Heart right ventricle (tissue), 16 donors: Measurements from ENCODE around the gene GBX1. TPM values are rescaled to one million over a fixed set of nuclear protein-coding genes. Genes with fewer than 3 reads are reported as not detected.

Experiments used
- ATAC-seq, 8 donors: fragments of 200-7000 bp; cut with Tn5 transposase; one replicate each; pipeline ENCODE4 v1.9.1; 2020; ENCODE audit warnings: mild to moderate bottlenecking in 8 of 8, moderate library complexity in 8 of 8, moderate number of reproducible peaks in 1 of 8
- DNase-seq, 2 donors: peaks; one replicate each; pipeline ENCODE4 v3.0.0-alpha.2; 2020
- H3K27ac ChIP-seq, 10 donors: fragments of 200-600 bp; sonication (generic) in 2 of 10; one replicate each; pipeline versions ENCODE4 v1.5.0 to v1.8.0; 2020 to 2022; ENCODE audit warnings: mild to moderate bottlenecking in 3 of 10
- H3K27me3 ChIP-seq, 7 donors: fragments of 200-600 bp; one replicate each; pipeline ENCODE4 v1.8.0; 2021 to 2022; ENCODE audit warnings: mild to moderate bottlenecking in 2 of 7
- H3K36me3 ChIP-seq, 9 donors: fragments of 200-600 bp; sonication (generic) in 1 of 9; one replicate each; pipeline versions ENCODE4 v1.5.0 to v1.8.0; 2020 to 2022; ENCODE audit warnings: mild to moderate bottlenecking in 2 of 9
- H3K4me1 ChIP-seq, 9 donors: fragments of 200-600 bp; sonication (generic) in 1 of 9; one replicate each; pipeline versions ENCODE4 v1.5.0 to v1.8.0; 2020 to 2022; ENCODE audit warnings: mild to moderate bottlenecking in 4 of 9
- H3K4me3 ChIP-seq, 10 donors: fragments of 200-600 bp; sonication (generic) in 2 of 10; one replicate each; pipeline versions ENCODE4 v1.5.0 to v1.8.0; 2020 to 2022; ENCODE audit warnings: mild to moderate bottlenecking in 7 of 10, moderate library complexity in 2 of 10
- H3K9me3 ChIP-seq, 11 donors: fragments of 200-600 bp in 10 of 11; sonication (generic) in 2 of 11; one replicate each; pipeline versions ENCODE4 v1.5.0 to v1.8.0; 2013 to 2022; ENCODE audit warnings: mild to moderate bottlenecking in 2 of 11, control low read depth in 1 of 11, moderate library complexity in 1 of 11
- WGBS, 2 donors: extraction: QIAGEN DNeasy Blood & Tissue Kit; methylation state at CpG; one replicate each; pipeline ENCODE4 v1.1.7; 2013; ENCODE audit warnings: inconsistent platforms in 1 of 2; 5-methylcytosine and 5-hydroxymethylcytosine counted together
- intact Hi-C, 10 donors: fragments of 100-400 bp; cut with DNase I; formaldehyde crosslinking; loops; one replicate each; pipeline versions ENCODE4 v1.11.1 to v1.14.2; 2022
- polyA plus RNA-seq, 2 donors: library from polyadenylated mRNA; stranded (reverse); fragments of 200-250 nt; gene quantifications; one replicate each; pipeline ENCODE4 v1.2.3, GENCODE V29; 2013
- total RNA-seq, 10 donors: library from RNA; stranded (reverse); fragmentation: NEBNext Ultra II Directional in 3 of 10; extraction: Animal tissue kit (Norgen Biotek cat#: 25700) in 3 of 10; gene quantifications; one replicate each; pipeline versions ENCODE4 v1.2.1 to v1.2.4, GENCODE V29; 2021 to 2023
- TF ChIP-seq, protein P1 (sequence below), 9 donors: fragments of 200-600 bp; sonication (generic) in 2 of 9; IDR thresholded peaks; one replicate each; pipeline versions ENCODE4 v1.5.0 to v1.8.0; 2021 to 2022; ENCODE audit warnings: antibody characterized with exemption in 9 of 9, mild to moderate bottlenecking in 5 of 9, moderate library complexity in 1 of 9
- donor health status: Arrhythmogenic right ventricular cardiomyopathy.
- donor health status: ischemic (EF 13 %, LVEDD 7.1; RV severe dilation, severe dysfunction).
- donor health status: healthy with polysubstance abuse.
- donor health status: DM: no; HTN: yes; CAD: no.
- donor health status: DM: no; HTN: no; CAD: no.
- donor health status: ischemic (EF 25% LVEDD 6.9; RV normal size, moderate dysfunction).
- donor health status: ischemic (EF 25% LVEDD 5.7; RV mildly dilated, moderate dysfunction).
- donor health status: healthy.
- donor health status: DM: yes; HTN: yes; CAD: no.
- donor health status: Ischemic cardiomyopathy.
- donor health status: ischemic (EF 35%, LVEDD 5.7; RV mildly dilated, moderate dysfunction).
- donor health status: nonischemic (EF 11% LVEDD 7.7; RV severe dilation, severe dysfunction).
- donor health status: DM: yes; HTN: yes; CAD: no.
- donor health status: PGD.
- donor health status: ischemic (EF 29% LVEDD 5.4; RV normal size, mild dysfunction).
- donor health status: nonischemic (EF 23%, LVEDD 6.1; RV moderate dilation, normal function).

GBX1 gene
- total and polyA plus RNA-seq, 12 donors: 0.04 to 2.0 (median 0.93) TPM; not detected in 3

DNA sequence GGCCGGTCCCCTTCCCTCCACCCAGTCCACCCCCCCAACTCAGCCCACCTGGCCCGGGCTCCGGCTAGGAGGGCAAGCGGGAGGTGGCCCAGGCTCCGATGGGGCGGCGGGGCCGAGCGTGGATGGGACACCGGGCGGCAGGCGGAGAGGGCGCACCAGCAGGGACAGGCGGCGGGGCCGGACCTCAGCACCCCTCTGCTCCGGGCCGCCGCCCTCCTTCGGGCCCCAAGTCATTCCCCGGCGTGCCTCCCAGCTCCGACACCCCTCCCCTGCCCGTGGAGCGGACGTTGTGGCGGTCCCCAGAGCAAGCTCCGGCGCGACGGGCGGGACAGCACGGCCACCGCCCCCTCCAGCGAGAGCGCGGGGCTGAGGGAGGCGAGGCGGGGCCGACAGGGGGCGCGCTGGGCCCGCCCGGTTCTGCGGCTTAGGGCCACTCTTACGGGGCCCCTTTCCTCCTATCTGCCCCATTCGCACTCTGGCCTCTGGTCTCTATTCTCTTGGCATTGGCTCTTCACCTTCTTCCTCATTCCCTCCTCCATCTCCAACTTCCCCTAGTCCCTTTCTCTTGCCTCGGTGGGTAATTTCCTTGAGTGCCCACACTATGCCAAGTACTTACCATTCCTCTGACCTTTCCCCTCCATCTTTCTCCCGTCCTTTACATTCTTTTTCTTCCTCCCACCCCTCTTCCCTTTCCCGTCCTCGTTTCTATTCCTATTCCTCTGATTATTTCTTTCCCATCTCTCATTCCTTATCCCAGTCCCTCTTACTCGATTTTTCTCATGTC is 701 bp upstream of the GBX1 start:
- H3K27ac ChIP-seq: no peak overlapping the region
- WGBS, 2 donors: 5% methylated on average over 34 to 50 of the region's 52 CpGs
- peaks cover 4 to 95% (median 51%) of the 10 kb centered on the region in 7 donors for H3K27me3 ChIP-seq
- TF ChIP-seq, protein P1, sequence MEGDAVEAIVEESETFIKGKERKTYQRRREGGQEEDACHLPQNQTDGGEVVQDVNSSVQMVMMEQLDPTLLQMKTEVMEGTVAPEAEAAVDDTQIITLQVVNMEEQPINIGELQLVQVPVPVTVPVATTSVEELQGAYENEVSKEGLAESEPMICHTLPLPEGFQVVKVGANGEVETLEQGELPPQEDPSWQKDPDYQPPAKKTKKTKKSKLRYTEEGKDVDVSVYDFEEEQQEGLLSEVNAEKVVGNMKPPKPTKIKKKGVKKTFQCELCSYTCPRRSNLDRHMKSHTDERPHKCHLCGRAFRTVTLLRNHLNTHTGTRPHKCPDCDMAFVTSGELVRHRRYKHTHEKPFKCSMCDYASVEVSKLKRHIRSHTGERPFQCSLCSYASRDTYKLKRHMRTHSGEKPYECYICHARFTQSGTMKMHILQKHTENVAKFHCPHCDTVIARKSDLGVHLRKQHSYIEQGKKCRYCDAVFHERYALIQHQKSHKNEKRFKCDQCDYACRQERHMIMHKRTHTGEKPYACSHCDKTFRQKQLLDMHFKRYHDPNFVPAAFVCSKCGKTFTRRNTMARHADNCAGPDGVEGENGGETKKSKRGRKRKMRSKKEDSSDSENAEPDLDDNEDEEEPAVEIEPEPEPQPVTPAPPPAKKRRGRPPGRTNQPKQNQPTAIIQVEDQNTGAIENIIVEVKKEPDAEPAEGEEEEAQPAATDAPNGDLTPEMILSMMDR (IDR thresholded peaks at IDR 0.05): peak; percentile 43 to 84 (median 78)
- DNase-seq (peak in 1 of 2 donors; percentile 35), ATAC-seq (peak; percentile 69 to 76 (median 72))
- H3K4me1 ChIP-seq: peaks cover 4 to 31% (median 11%) of the 10 kb centered on the region in 9 donors
- peak overlapping the region; percentile 33 to 59 (median 51) for H3K4me3 ChIP-seq
- intact Hi-C loops: loop anchor here in 1 of 10 donors (5.0 kb wide), 1 partner anchor 134 kb away; no protein-coding TSS in a partner anchor
- H3K36me3 ChIP-seq: no peaks in the 10 kb centered on the region
- H3K9me3 ChIP-seq: no peaks in the 10 kb centered on the region

DNA sequence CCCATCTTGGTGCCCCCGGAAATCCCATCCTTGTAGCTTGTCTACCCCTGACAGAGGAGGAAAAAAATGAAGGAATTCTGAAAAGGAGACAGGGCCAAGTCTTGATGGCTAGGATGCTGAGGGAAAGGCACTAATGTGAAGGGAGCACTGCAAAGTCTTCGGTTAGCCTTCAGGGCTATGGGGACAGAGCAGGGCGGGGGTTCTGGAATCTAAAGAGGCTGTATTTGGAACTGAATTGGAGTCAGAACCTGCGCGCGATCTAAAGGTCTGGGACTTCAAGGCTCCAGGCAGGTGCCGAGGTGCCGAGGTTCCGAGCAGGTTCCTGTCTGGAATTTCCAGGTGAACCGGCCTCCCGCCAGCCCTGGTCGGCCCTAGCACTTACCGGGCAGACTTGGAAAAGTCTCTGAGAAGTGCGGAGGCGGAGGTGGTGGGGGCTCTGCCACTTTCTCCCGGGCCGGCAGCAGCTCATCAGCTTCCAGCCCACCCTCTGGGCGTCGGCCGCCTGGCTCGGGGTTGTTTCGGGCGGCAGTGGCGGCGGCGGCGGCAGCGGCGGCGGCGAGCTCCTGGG is 781 bp downstream of the GBX1 start:
- Histone ChIP-seq H3K27me3 (peaks cover 4 to 90% (median 58%) of the 10 kb centered on the region in 7 donors), H3K4me3 (peak overlapping the region in 9 of 10 donors; percentile 41 to 59 (median 51)), H3K36me3 (no peaks in the 10 kb centered on the region), H3K4me1 (peaks cover 4 to 31% (median 11%) of the 10 kb centered on the region in 9 donors), H3K9me3 (no peaks in the 10 kb centered on the region), H3K27ac (no peak overlapping the region)
- DNase-seq (no peak), ATAC-seq (no peak)
- TF ChIP-seq, protein P1 (IDR thresholded peaks at IDR 0.05): no peak
- intact Hi-C loops: loop anchor here in 1 of 10 donors (5.0 kb wide), 1 partner anchor 136 kb away; no protein-coding TSS in a partner anchor
- 16 to 23% methylated on average over 31 of the region's 31 CpGs for WGBS, 2 donors

- DNase-seq (no peak), ATAC-seq (no peak)
- Histone ChIP-seq H3K4me3 (no peak overlapping the region), H3K9me3 (no peaks in the 10 kb centered on the region), H3K27ac (no peak overlapping the region), H3K4me1 (peaks cover under 1 to 4% (median 2%) of the 10 kb centered on the region in 9 donors), H3K27me3 (peaks cover 0 to 67% (median 37%) of the 10 kb centered on the region in 7 donors), H3K36me3 (no peaks in the 10 kb centered on the region)
- intact Hi-C loops: no loop called here
- TF ChIP-seq, protein P1 (IDR thresholded peaks at IDR 0.05): no peak
- 89 to 92% methylated on average over 1 of the region's 1 CpG for WGBS, 2 donors
These were observed 5.7 kb downstream of the GBX1 start for GRCh38 chr7:151161757-151162156.

DNA sequence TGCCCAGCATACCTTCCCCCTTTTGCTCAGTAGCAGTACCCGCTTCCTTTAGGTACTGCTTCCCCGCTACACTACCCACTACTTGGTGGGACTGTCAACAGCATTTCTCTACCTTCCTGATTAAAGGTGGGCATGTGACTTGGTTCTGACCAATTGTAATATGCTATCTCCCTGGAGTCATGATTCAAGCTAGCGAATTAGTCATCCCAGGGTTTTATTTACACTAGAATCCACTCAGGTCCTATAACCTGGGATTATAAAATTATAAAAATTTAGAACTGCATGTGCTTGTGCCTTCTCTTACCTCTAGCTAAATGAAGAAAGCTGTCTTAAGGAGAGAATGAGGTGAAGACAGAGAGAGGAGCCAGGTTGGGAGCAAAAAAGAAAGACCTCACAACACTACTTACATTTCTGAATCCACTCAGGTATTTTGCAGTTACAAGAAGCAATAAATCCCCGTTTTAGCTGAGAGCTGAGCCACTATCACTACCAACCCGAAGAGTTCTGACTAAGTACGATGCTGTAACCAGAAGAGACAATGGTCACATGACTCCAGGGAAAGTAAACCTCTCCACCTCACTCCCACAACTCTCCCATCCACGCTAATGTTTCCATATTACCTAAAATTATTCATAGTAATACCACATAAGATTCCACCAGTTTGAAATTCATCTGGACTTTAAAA is 9.7 kb downstream of the GBX1 start:
- ATAC-seq: no peak
- WGBS, 2 donors: 72 to 74% methylated on average over 7 of the region's 7 CpGs
- H3K4me3 ChIP-seq: no peak overlapping the region
- DNase-seq: no peak
- no peak overlapping the region for H3K27ac ChIP-seq
- H3K9me3 ChIP-seq: no peaks in the 10 kb centered on the region
- H3K27me3 ChIP-seq: peaks cover 0 to 60% (median 19%) of the 10 kb centered on the region in 7 donors
- intact Hi-C loops: no loop called here
- H3K4me1 ChIP-seq: no peaks in the 10 kb centered on the region
- TF ChIP-seq, protein P1 (IDR thresholded peaks at IDR 0.05): no peak
- no peaks in the 10 kb centered on the region for H3K36me3 ChIP-seq
